Measurements from ENCODE around the gene SLC6A19. TPM values are rescaled to one million over a fixed set of nuclear protein-coding genes. Genes with fewer than 3 reads are reported as not detected.

Gene SLC6A19
- total and polyA plus RNA-seq, 9 of the 15 experiments (the other 6 are each of a cell fraction or from before 2014, with no cell fraction given) = 0.03 to 1.6 (median 0.59) TPM

GRCh38 chr5:1155191-1156032 lies 46.0 kb upstream of the SLC6A19 start:
- POLR2A ChIA-PET = no interaction called here
- CTCF ChIA-PET (ENCODE audit: low intra/inter-chr PET ratio) = interaction anchor here (0.6 kb wide), 1 partner anchor 13 kb away, joined by 3 read pairs; no protein-coding TSS in a partner anchor

More at GRCh38 chr5:1155191-1156032, 46.0 kb upstream of the SLC6A19 start:
- ATAC-seq (no peak), FAIRE-seq (no peak), DNase-seq (ENCODE audit: extremely low read depth in 1 of 4, low spot score in 3 of 4) (peak in 2 of 4 experiments; percentile 54 to 62)
- no peak overlapping the region for H3K4me3 ChIP-seq
- no peak overlapping the region for H3K4me2 ChIP-seq (ENCODE audit: insufficient read depth, low read length)
- peaks cover 0 to 18% of the 10 kb centered on the region in 2 experiments; a peak in 2 of 5 replicates for H3K4me1 ChIP-seq (replicated peaks in 1 of 2; ENCODE audit: control insufficient read depth in 2 of 2, insufficient read depth in 2 of 2, low read length in 2 of 2)
- H3K27ac ChIP-seq (ENCODE audit: extremely low read depth, low read depth, low read length) = no peak overlapping the region
- no peaks in the 10 kb centered on the region for H3K79me2 ChIP-seq (ENCODE audit: control insufficient read depth, insufficient read depth, low read length)
- 0 out of 2 replicates have a peak, but pooled peaks cover 3% of the 10 kb centered on the region for H3K9me3 ChIP-seq (replicated peaks; ENCODE audit: control insufficient read depth, insufficient read depth, low read depth, low read length)
- whole genome bisulfite sequencing (ENCODE audit: insufficient coverage, low coverage, missing lambda C conversion rate) = 8% methylated on average over 29 of the region's 98 CpGs
- H3K36me3 ChIP-seq (ENCODE audit: control insufficient read depth, insufficient read depth, low read length) = no peaks in the 10 kb centered on the region
- intact Hi-C loops (cut with micrococcal nuclease) (no loop called here), in situ Hi-C loops (cut with MboI) (no loop called here)
- no peak overlapping the region for H2AFZ ChIP-seq (ENCODE audit: low read depth, low read length)
- H3K27me3 ChIP-seq (ENCODE audit: control insufficient read depth in 2 of 2, insufficient read depth in 2 of 2, low read length in 2 of 2) = peaks cover 51 to 82% of the 10 kb centered on the region in 2 experiments
- no TSS peak for BruUV-seq (replicated peaks)
- H3K9me1 ChIP-seq (ENCODE audit: control insufficient read depth, insufficient read depth, low read length) = peaks cover 4% of the 10 kb centered on the region
- TF ChIP-seq, protein P1, sequence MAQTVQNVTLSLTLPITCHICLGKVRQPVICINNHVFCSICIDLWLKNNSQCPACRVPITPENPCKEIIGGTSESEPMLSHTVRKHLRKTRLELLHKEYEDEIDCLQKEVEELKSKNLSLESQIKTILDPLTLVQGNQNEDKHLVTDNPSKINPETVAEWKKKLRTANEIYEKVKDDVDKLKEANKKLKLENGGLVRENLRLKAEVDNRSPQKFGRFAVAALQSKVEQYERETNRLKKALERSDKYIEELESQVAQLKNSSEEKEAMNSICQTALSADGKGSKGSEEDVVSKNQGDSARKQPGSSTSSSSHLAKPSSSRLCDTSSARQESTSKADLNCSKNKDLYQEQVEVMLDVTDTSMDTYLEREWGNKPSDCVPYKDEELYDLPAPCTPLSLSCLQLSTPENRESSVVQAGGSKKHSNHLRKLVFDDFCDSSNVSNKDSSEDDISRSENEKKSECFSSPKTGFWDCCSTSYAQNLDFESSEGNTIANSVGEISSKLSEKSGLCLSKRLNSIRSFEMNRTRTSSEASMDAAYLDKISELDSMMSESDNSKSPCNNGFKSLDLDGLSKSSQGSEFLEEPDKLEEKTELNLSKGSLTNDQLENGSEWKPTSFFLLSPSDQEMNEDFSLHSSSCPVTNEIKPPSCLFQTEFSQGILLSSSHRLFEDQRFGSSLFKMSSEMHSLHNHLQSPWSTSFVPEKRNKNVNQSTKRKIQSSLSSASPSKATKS (CRISPR knock-in tag; IDR thresholded peaks at IDR 0.05) = no peak
- TF ChIP-seq PKNOX1 (IDR thresholded peaks at IDR 0.05) = peak; percentile 32; the same call in 1 of the 2 replicates
- peaks cover 45% of the 10 kb centered on the region for H4K20me1 ChIP-seq (replicated peaks; ENCODE audit: control insufficient read depth, insufficient read depth, low read length)
- H3K9ac ChIP-seq (ENCODE audit: insufficient read depth in 1 of 2, low read depth in 2 of 2, low read length in 2 of 2) = no peak overlapping the region

Measured in K562 (cell line).